ENCODE measurements around the gene CPEB1. TPM values are rescaled to one million over a fixed set of nuclear protein-coding genes. Genes with fewer than 3 reads are reported as not detected.
"Not testable (repeated sequence)": the region's sequence is repeated elsewhere in the genome, so short reads cannot be mapped to it uniquely, and the experiment has no call there.

Gene CPEB1
- total RNA-seq, 1 donor from 2014 or later = 1.1 TPM

GRCh38 chr15:82545002-82545401 lies 102.2 kb downstream of the CPEB1 start:
- no peak for DNase-seq

DNA sequence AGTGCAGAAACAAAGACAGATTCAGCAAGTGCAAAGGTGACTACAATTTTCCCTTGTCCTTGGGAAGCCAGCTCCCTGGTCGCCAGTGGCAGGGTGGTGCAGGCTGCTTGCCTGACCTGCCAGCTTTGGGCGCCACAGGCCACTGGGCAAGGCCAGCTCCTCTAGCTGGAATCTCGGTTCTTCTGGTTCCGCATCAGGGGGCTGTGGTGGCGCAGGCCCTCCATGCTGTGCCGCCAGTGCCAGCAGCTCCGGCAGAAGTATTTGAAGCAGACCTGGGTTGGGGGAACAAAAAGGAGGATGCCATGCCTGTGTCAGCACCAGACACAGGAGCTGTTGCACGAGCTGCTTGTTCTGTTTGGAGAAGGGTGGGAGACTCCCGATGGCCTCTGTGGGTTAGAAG lies 102.7 kb downstream of the CPEB1 start:
- DNase-seq = no peak

GRCh38 chr15:82543160-82543559 lies 104.0 kb downstream of the CPEB1 start:
- no peak for DNase-seq

DNA sequence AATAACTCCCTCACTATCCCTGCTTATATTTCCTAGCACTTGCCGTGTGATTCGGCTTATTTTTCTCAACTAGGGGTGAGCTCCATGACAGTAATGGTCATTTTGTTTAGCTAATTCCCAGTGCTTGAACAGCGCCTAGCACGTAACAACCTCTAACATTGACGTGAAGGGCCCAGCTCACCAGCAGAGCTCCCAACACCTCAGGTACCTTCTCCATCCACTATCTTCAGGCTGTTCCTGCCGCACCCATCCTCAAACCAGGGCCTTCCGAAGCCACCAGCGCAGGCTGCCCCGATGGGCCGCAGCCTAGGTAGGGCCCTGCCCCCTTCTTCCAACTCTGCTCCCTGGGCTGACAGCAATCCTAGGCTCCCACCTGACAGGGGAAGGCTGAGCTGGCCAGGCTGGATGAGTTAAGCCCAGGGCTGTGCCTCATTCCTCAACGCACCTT lies 106.2 kb downstream of the CPEB1 start:
- DNase-seq = no peak

- peak; percentile 98 for DNase-seq
These were observed 106.8 kb downstream of the CPEB1 start, which contains the start of gene RPS17 for GRCh38 chr15:82540055-82540983. Gene RPS17, minus strand, starts transcription at chr15:82540457. Its CDS starts 29 bp downstream, at chr15:82540428.

DNA sequence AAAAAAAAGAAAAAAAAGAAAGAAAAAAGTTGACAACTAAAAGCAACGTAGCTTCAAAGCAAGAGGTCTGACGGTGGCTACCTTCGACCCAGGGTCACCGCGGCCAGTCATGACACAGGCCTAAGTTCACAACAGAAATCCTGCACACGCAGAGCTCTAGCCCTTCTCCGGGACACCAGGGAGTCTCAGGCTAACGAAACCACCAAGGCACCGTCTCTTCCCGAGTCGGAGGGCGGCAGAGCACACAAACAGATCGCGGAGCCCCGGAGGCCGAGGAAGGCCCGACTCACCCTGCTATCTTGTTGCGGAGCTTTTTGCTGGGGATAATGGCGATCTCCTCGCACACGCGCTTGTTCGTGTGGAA lies 107.5 kb downstream of the CPEB1 start:
- DNase-seq = peak; percentile 29

DNA sequence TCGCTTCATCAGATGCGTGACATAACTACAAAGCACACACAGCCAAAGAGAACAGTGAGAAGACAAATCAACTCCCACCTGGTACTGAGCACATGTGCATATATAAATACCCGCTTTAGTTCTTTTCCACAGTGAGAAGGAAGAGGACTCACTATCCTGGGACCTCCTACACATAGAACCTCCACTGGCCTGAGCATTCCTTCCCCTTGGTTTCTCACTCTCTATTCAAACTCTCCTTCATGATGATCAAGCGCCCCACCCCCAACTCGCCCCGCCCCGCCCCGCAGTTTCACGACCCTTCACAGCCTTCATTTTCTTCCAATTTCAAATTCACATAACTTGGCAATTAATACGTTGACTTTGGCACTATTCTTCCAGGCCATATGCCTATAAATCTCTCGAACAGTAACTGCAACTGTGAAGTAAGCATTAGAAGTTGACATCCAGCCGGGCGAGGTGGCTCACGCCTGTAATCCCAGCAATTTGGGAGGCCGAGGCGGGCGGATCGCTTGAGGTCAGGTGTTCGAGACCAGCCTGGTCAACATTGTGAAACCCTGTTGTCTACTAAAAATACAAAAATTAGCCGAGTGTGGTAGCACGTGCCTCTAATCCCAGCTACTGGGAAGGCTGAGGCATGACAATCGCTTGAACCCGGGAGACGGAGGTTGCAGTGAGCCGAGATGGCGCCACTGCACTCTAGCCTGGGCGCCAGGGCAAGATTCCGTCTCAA lies 108.0 kb downstream of the CPEB1 start:
- DNase-seq = no peak

DNA sequence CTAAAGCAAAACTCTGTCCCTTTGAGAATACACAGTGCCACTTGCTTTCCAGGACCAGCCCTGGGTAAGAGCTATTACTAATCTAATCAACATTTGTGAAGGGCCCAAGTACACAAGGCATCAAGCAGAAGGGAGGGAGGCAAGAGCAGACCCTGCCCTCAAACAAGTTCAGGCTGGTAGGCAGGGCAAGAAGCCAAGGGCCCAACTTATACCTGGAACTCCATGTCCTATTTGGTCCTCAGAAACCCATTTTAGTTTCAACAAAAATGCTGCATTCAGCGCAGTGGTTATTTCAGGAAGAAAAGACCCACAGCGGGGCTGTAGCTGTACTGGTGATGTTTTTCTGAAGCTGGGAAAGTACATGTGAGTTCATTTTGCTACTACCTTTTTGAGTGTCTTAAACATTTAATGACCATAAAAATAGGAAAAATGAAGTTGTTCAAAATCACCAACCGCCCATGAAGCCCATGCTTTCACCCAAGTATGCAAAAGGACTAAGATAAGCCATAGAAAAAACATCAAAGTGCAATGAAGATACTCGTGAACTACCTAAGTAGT lies 109.7 kb downstream of the CPEB1 start:
- DNase-seq = no peak

GRCh38 chr15:82536409-82537350 lies 110.5 kb downstream of the CPEB1 start:
- DNase-seq = no peak

GRCh38 chr15:82535566-82536408 lies 111.4 kb downstream of the CPEB1 start:
- DNase-seq = no peak

- DNase-seq = not testable (repeated sequence)
These were observed 112.0 kb downstream of the CPEB1 start for GRCh38 chr15:82535151-82535550.

DNA sequence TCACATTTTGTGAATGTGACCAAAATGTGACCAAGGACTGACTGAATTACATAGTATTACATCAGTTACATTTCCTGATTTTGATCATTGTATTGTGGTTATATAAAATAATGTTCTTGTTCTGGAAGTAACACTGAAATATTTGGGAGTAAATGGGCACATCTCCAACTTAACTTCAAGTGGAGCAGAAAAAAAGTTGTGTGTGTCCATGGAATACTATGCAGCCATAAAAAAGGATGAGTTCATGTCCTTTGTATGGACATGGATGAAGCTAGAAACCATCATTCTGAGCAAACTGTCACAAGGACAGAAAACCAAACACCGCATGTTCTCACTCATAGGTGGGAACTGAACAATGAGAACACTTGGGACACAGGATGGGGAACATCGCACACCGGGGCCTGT lies 112.7 kb downstream of the CPEB1 start:
- DNase-seq = not testable (repeated sequence)

DNA sequence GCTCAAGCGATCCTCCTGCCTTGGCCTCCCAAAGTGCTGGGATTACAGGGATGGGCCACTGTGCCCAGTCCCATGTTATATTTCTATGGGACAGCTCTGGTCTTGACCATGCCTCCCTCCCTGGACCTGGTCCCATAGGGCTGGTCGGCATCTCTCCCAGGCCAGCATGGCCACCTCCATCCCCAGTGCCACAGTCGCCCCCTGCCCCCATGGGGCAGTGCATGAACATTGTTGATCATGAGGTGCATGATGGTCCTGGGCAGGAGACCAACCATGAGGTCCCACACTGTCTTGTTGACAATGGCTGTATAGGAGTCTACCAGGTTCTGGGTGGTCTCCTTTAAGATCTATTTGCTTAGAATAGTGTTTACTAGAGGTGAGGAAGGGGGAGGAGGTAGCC lies 113.4 kb downstream of the CPEB1 start:
- DNase-seq = no peak

DNA sequence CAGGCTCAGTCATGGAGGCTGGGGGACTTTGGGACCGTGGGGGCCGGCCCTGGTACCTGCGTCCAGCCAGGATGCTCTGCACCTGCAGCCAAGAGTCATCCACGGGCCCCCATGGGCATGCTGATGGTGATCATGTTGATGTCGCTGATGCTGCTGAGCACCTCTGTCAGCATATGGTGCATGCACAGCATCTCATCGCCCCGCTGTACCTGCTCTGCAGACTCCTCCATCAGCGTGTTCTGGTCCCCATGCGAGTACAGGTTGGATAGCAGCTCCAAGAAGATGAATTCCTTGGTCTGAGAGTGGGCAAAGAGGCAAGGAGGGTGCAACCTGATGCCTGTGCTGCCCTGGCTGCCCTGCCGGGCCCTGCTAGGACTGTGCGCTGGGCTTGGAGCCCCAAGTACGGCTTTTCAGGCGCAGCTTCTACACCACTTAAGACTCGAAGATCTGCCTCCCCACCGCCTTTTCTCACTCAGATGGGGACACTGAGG lies 114.1 kb downstream of the CPEB1 start:
- no peak for DNase-seq

DNA sequence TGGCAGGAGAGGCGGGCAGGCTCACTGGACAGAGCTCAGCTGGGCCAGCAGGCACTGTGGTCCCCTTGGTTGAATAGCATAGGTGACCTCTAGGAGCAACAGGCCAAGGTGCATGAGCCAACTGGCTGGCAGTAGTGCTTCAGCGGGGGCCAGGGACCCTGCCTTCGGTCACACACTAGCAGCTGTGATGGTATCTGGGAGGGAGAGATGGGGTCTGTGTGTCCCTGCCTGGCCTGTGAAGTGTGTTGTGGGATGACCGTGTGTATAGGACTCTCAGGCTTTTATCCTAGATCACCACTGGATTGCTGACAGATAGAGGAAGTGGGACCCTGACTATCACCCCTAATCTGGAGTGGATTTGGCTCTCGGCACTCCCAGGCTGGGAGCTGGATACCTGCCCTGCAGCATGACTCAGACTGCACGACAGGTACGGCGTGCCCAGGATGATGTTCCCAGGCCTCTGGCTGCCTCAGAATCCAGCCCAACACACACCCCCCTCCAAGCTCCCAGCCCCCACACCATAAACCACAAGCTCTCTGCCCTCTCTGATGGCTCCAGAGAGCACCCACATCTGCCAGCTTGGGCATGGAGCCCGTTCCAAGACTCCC lies 114.7 kb downstream of the CPEB1 start:
- no peak for DNase-seq

- no peak for DNase-seq
These were observed 115.4 kb downstream of the CPEB1 start for GRCh38 chr15:82531496-82532382.

DNA sequence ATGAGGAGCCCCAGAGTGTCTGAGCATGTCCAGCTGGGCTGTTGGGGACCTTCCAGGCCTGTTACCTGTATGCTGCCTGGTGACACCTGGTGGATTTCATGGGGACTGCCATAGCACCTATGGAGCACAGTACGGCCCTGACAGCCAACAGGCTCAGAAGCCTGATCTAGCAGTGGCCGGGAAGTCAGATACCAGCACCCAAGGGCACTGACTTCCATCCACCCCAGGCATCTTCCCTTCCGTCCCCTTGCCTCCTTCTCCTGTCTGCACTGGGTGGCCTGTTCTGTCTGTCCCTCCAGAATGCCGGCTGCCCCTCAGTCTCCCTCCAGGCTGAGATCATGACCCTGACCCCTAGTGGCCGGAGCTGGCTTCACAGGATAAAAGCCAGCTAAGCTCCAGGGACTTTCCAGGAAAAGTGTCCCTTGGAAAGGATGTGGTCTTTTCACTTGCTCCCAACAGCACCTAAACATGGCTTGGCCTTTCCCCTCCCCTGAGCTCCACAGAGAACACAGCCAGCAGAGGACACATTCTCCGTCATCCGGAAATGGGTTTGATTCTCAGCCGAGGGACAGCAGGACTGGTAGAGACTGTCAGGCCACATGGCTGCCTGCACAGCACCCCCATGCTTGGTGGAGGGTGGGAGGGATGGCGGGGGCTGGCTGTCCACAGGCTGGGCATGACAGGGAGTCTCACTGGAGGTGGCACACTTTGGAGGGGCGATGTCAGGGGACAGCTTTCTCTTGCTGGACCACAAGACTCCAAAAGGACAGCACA lies 116.4 kb downstream of the CPEB1 start:
- peak; percentile 72 for DNase-seq

GRCh38 chr15:82530006-82530405 lies 117.2 kb downstream of the CPEB1 start:
- DNase-seq = no peak

All from tongue (tissue), 2 donors.